GM19438 (cell line): ENCODE data around the gene ZNF746.
A peak's percentile ranks its signal among the peaks of the same experiment; 100 is the strongest.

ENCODE experiments used
- ATAC-seq: cut with Tn5 transposase; IDR thresholded peaks from one replicate; pipeline ENCODE4 v1.9.1; 2021; ENCODE audit warnings: low read depth; ENCODE audit not compliant: unreplicated experiment

The ZNF746 gene

DNA sequence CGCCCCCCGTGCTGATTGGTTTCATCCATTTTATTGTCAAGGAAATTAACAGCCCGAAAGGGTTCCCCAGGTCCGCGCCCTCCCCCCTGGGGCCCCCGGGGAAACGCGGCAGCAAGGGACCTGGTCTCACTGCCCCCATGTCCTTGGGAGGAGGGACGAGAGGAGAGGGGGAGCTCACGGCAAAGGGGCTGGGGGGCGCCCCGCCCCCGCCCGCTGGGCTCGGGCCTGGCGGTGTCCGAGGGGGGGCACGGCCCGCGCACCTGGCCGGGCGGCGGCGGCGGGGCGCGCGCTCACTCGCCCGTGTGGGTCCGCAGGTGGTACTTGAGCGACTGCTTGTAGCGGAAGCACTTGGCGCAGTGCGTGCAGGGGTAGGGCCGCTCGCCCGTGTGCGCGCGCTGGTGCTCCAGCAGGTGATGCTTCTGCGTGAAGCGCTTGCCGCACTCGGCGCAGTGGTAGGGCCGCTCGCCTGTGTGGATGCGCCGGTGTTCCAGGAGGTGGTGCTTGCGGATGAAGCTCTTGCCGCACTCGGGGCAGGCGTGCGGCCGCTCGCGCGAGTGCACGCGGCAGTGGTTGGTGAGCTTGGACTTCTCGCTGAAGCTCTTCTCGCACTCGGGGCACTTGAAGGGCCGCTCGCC, 66.0 kb downstream of the ZNF746 start:
- no peak for ATAC-seq

DNA sequence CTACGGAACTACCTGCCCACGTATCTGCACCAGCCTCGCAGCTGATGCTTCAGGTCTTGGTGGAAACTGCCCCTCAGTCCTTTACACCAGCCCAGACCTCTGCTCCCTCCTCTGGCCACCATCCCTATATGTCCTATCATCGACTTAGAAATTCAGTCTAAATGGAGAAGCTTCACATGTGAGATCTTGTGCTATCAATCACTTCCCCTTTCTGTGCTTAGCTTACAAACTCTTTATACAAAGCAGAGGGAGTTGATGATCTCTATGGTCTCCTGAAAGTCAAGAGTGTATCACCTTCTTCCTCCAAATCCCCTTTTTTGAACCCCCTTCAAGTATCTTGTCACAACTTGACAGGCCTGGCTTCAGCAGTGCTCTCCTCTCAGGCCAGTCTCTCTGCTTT, 67.4 kb downstream of the ZNF746 start:
- no peak for ATAC-seq

DNA sequence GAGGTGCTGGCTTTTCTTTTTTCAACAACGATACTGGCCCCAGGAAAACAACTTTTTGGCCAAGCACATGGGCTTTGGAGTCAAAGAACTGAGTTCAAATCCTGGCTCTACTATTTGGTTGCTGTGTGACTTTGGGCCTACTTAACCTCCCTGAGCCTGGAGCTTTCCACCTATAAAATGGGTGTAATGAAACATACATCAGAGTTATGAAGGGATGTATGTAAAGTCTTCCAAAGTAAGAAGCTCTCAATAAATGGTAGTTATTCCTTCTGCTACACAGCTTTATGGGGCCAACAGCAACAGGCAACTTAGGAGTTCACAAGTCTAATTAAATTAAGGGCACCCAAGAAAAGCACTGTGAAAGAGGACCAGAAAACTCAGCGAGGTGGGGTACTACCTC, 69.7 kb downstream of the ZNF746 start:
- ATAC-seq: no peak

DNA sequence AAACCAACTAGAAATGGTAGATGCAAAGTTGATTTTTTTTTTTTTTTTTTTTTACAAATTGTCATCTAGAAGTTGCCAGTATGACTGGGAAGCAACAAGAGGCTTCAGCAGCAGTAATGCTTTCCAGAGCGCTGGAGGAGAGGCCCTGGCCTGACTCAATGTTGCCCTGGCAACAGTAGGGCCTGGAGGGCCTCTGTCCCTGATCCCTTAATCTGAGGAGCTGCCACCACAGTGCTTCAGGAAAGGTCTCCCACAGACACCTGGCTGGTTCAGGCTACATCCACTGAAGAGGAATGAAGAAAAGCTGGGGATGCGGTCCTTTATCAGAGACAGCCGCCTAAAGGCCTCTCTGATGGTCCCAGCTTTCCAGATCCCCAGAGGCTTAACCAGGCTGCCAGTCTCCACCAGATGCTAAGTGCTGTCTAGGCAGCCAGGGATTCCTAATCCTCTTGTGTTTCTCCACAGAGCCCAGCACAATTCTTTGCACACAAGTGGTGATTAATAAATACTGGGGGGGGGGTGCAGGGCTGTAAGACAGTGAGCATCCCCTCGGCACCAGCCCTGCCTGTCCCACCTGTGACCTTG, 70.4 kb downstream of the ZNF746 start:
- no peak for ATAC-seq

DNA sequence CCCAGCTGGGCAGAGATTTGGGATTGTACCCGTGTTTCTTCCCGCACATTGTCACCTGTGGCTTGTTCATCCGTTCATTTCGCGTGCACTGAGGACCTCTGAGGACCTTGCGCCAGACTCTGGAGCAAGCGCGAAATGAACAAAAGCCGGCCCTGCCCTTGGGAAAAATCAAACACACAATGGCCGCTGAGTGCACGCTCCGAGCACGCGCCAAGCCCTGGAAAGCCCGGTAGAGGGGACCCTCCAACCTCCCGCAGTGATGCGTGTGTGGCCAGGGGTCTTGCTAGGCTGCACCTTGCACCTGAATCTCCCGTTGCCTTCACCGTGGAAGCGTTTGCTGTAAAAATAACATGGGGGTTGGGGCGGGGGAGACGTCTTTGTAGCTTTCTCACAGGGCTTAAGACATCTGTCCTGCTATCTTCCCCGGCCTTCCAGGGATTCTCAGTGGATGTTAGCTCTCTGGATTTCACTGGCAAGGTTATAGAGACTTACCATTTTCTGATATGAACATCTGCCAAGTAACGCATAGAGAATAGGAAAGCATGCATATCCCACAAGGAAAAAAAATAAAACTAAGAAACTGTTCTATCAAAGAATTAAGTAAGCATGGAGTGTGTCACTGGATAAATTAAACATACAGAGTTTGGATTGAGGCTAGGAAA, 74.0 kb downstream of the ZNF746 start:
- ATAC-seq: no peak

DNA sequence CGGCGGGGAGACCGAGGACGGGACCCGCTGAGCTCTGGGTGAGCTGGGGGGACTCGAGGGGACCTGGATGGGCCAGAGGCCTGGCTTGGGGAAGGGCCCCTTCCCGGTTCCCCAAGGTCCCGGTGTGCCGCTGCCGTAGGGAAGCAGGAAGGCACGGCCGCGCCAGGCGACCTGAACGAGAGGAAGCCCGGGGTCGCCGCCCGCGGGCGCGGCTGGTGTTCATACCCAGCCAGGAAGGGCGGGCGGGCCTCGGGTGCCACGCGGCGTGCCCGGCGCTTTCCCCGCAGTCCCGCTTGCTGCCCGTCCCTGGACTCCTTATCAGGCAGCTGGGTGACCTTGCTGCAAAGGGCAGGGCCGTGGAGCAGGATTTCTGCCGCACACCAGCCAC, 74.7 kb downstream of the ZNF746 start:
- ATAC-seq: peak; percentile 29
